Gastrocnemius medialis (tissue), 4 donors: ENCODE measurements around the gene RPL38.

ENCODE experiments used
- CTCF ChIP-seq, 5 experiments: fragments of 450-650 bp in 3 of 5; fragments of 200-600 bp in 2 of 5; sonication (generic) in 2 of 5; IDR thresholded peaks in 4 of 5; conservative IDR thresholded peaks in 1 of 5; 1 replicate in 4 of 5; 2 replicates in 1 of 5; pipeline ENCODE4 v1.5.1; 2016 to 2019; ENCODE audit warnings: antibody characterized with exemption in 5 of 5, mild to moderate bottlenecking in 3 of 5, moderate library complexity in 3 of 5
- POLR2A ChIP-seq, 2 donors: fragments of 450-650 bp; IDR thresholded peaks; one replicate each; pipeline ENCODE4 v1.6.1; 2017; ENCODE audit warnings: antibody characterized with exemption in 2 of 2, mild to moderate bottlenecking in 2 of 2, moderate library complexity in 2 of 2

- no peak for TF ChIP-seq CTCF (IDR thresholded peaks at IDR 0.05 in 4 of 5, conservative IDR thresholded peaks at IDR 0.05 in 1 of 5)
- no peak for TF ChIP-seq POLR2A (IDR thresholded peaks at IDR 0.05)
Observed at GRCh38 chr17:74160656-74161502, 42.6 kb upstream of the RPL38 start.
